SK-N-MC (cell line): Measurements from ENCODE around the gene PEA15.

ENCODE experiments used
- EZH2 ChIP-seq: fragments of 200-600 bp; sonication (generic); IDR thresholded peaks from one replicate; pipeline ENCODE4 v1.6.1; 2017; ENCODE audit warnings: antibody characterized with exemption
- FOXP2 ChIP-seq: optimal IDR thresholded peaks from 2 replicates; pipeline ENCODE3; 2011; ENCODE audit warnings: mild to moderate bottlenecking, moderate library complexity; ENCODE audit not compliant: insufficient read depth; ENCODE audit errors: extremely low read length, control extremely low read depth
- POLR2AphosphoS5 ChIP-seq: IDR thresholded peaks from 2 replicates; pipeline ENCODE4 v1.6.1; 2012; ENCODE audit warnings: mild to moderate bottlenecking, low read depth, low read length, borderline replicate concordance

DNA sequence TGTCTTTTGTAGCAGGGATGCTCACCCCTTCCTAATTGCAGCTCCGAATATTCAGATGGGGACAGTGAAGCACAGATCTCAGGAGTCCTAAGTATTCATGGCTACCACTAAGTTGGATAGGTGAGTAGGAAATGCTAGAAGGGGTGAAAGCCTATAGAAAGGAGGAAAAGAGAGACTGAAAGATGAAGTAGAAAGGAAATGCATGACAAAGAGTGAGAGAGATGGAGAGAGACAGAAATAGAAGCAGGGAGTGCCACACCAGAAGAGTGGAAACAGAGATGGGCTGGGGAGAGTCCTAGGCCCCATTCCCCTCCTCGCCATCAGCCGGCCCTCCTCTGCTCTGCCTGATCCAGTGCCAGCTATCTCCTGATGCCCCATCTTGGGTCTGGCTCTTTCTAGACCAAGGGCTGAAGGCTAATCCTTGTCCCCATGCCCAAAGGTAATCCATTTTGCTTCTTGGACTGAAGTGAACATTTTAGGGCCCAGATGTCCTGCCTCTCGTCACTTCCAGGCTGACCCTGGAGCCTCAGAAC is 2.0 kb downstream of the PEA15 start:
- no peak for TF ChIP-seq POLR2AphosphoS5
- TF ChIP-seq EZH2, result no peak
- TF ChIP-seq FOXP2, result no peak
